Stomach smooth muscle (tissue), 2 donors: ENCODE results near the gene OR2T1.
"Not testable (repeated sequence)": the region's sequence is repeated elsewhere in the genome, so short reads cannot be mapped to it uniquely, and the experiment has no call there.

Experiments used
- H3K27ac ChIP-seq: one replicate; pipeline ENCODE4 v1.7.0; 2013; ENCODE audit warnings: mild to moderate bottlenecking, low read length, inconsistent platforms
- H3K27me3 ChIP-seq, 2 donors: one replicate each; pipeline ENCODE4 v1.7.0; 2013; ENCODE audit warnings: low read length in 2 of 2; ENCODE audit not compliant: insufficient read depth in 2 of 2, control insufficient read depth in 1 of 2
- H3K36me3 ChIP-seq, 2 donors: one replicate each; pipeline ENCODE4 v1.7.0; 2013; ENCODE audit warnings: low read length in 2 of 2; ENCODE audit not compliant: control insufficient read depth in 2 of 2, insufficient read depth in 2 of 2
- H3K4me1 ChIP-seq: one replicate; pipeline ENCODE4 v1.7.0; 2013; ENCODE audit warnings: low read length; ENCODE audit not compliant: control insufficient read depth, insufficient read depth
- H3K4me3 ChIP-seq, 2 donors: one replicate each; pipeline ENCODE4 v1.7.0; 2013; ENCODE audit warnings: low read length in 2 of 2
- H3K9ac ChIP-seq, 2 donors: one replicate each; pipeline ENCODE4 v1.7.0; 2013; ENCODE audit warnings: low read length in 2 of 2, mild to moderate bottlenecking in 1 of 2
- H3K9me3 ChIP-seq, 2 donors: one replicate each; pipeline ENCODE4 v1.7.0; 2013; ENCODE audit warnings: low read length in 2 of 2; ENCODE audit not compliant: control insufficient read depth in 2 of 2
- donor health status: healthy.
- donor health status: Pancreatic carcinoma.

The OR2T1 gene

DNA sequence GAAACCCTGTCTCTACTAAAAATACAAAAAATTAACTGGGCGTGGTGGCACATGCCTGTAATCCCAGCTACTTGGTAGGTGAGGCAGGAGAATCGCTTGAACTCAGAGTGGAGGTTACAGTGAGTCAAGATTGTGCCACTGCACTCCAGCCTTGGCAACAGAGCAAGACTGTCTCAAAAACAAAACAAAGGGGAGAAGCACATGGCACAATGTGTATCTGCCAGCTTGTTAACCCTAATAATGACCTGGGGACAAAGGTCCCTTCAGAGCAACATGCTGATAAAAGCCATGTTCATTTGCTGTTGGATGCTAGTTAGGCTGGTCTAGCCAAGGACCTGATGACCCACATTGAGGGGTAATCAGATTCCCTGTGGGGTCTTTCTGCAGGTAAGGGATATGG is 53.8 kb downstream of the OR2T1 start:
- H3K9ac ChIP-seq, H3K27me3 ChIP-seq, H3K9me3 ChIP-seq, H3K27ac ChIP-seq, H3K36me3 ChIP-seq, H3K4me1 ChIP-seq, H3K4me3 ChIP-seq: not testable (repeated sequence)
